ENCODE results near the gene MOSMO.

DNA sequence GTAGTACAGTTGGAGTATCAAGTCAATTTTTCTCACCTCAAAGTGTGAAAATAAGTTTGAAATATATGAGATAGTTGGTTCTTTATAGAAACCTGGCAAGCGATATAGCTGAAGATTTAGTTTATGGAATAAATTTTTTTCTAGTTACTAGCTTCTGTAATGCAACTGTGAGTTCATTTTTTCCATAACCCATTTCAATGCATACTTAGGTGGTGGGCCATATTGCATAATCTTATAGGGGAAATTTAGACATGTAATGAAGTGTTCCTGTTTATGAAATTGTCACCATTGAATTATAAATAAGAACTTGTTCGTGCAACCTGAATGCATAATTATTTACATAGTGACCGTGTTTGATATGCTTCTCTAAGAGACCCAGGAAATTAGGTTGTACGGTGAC lies 9.0 kb downstream of the MOSMO start:
- TF ChIP-seq POLR2A (IDR thresholded peaks at IDR 0.05; ENCODE audit: low read depth, low read length) (no peak), FOXM1 (IDR thresholded peaks at IDR 0.05; ENCODE audit: low read depth, low read length) (no peak), ZSCAN29 (IDR thresholded peaks at IDR 0.05) (no peak)
- TF ChIP-seq, protein P1, sequence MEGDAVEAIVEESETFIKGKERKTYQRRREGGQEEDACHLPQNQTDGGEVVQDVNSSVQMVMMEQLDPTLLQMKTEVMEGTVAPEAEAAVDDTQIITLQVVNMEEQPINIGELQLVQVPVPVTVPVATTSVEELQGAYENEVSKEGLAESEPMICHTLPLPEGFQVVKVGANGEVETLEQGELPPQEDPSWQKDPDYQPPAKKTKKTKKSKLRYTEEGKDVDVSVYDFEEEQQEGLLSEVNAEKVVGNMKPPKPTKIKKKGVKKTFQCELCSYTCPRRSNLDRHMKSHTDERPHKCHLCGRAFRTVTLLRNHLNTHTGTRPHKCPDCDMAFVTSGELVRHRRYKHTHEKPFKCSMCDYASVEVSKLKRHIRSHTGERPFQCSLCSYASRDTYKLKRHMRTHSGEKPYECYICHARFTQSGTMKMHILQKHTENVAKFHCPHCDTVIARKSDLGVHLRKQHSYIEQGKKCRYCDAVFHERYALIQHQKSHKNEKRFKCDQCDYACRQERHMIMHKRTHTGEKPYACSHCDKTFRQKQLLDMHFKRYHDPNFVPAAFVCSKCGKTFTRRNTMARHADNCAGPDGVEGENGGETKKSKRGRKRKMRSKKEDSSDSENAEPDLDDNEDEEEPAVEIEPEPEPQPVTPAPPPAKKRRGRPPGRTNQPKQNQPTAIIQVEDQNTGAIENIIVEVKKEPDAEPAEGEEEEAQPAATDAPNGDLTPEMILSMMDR (IDR thresholded peaks at IDR 0.05 in 2 of 3, conservative IDR thresholded peaks at IDR 0.05 in 1 of 3; ENCODE audit: control insufficient read depth in 2 of 3, extremely low read depth in 1 of 3, insufficient read depth in 1 of 3, low read depth in 3 of 3, low read length in 3 of 3): no peak
